ENCODE data around the gene SERTAD1.

GRCh38 chr19:40419780-40420179 is 6.0 kb downstream of the SERTAD1 start:
- TF ChIP-seq EZH2 (IDR thresholded peaks at IDR 0.05), result no peak
- TF ChIP-seq POLR2AphosphoS5 (IDR thresholded peaks at IDR 0.05; ENCODE audit: borderline replicate concordance, low read depth, low read length), result no peak

All from SK-N-MC (cell line).